ENCODE data around the gene ZNF195.

ZNF195 gene

GRCh38 chr11:3367221-3367620 is 11.7 kb downstream of the ZNF195 start:
- Histone ChIP-seq H3K4me3 (ENCODE audit: low read depth, low read length) (no peak overlapping the region), H3K27ac (no peak overlapping the region), H3K36me3 (replicated peaks) (peaks cover 79% of the 10 kb centered on the region), H3K27me3 (replicated peaks) (no peaks in the 10 kb centered on the region)
- no peak for TF ChIP-seq CTCF (IDR thresholded peaks at IDR 0.05; ENCODE audit: low read depth, low read length, missing control alignments)
- in situ Hi-C loops (cut with HindIII; ENCODE audit: low pct_ligation_motif_present, low sequenced_read_pairs) = no loop called here
- DNase-seq = no peak

GRCh38 chr11:3359092-3359824 is 19.7 kb downstream of the ZNF195 start:
- Histone ChIP-seq H3K36me3 (replicated peaks) (peaks cover 52% of the 10 kb centered on the region), H3K27me3 (replicated peaks) (no peaks in the 10 kb centered on the region), H3K27ac (no peak overlapping the region), H3K4me3 (ENCODE audit: low read depth, low read length) (no peak overlapping the region)
- no peak for TF ChIP-seq CTCF (IDR thresholded peaks at IDR 0.05; ENCODE audit: low read depth, low read length, missing control alignments)
- DNase-seq = no peak
- in situ Hi-C loops (cut with HindIII; ENCODE audit: low pct_ligation_motif_present, low sequenced_read_pairs) = no loop called here

GRCh38 chr11:3357994-3358676 is 20.8 kb downstream of the ZNF195 start:
- no peak overlapping the region for H3K27ac ChIP-seq
- no peak for DNase-seq
- TF ChIP-seq CTCF (IDR thresholded peaks at IDR 0.05; ENCODE audit: low read depth, low read length, missing control alignments) = no peak
- H3K4me3 ChIP-seq (ENCODE audit: low read depth, low read length) = no peak overlapping the region
- in situ Hi-C loops (cut with HindIII; ENCODE audit: low pct_ligation_motif_present, low sequenced_read_pairs) = no loop called here
- H3K27me3 ChIP-seq (replicated peaks) = no peaks in the 10 kb centered on the region
- peaks cover 41% of the 10 kb centered on the region for H3K36me3 ChIP-seq (replicated peaks)

GRCh38 chr11:3357302-3357701 is 21.6 kb downstream of the ZNF195 start:
- DNase-seq = no peak
- H3K36me3 ChIP-seq (replicated peaks) = peaks cover 35% of the 10 kb centered on the region
- H3K27ac ChIP-seq = no peak overlapping the region
- H3K4me3 ChIP-seq (ENCODE audit: low read depth, low read length) = no peak overlapping the region
- no peaks in the 10 kb centered on the region for H3K27me3 ChIP-seq (replicated peaks)
- in situ Hi-C loops (cut with HindIII; ENCODE audit: low pct_ligation_motif_present, low sequenced_read_pairs) = no loop called here
- no peak for TF ChIP-seq CTCF (IDR thresholded peaks at IDR 0.05; ENCODE audit: low read depth, low read length, missing control alignments)

GRCh38 chr11:3356858-3357257 is 22.1 kb downstream of the ZNF195 start:
- DNase-seq = no peak
- in situ Hi-C loops (cut with HindIII; ENCODE audit: low pct_ligation_motif_present, low sequenced_read_pairs) = no loop called here
- peaks cover 32% of the 10 kb centered on the region for H3K36me3 ChIP-seq (replicated peaks)
- no peaks in the 10 kb centered on the region for H3K27me3 ChIP-seq (replicated peaks)
- TF ChIP-seq CTCF (IDR thresholded peaks at IDR 0.05; ENCODE audit: low read depth, low read length, missing control alignments) = no peak
- no peak overlapping the region for H3K4me3 ChIP-seq (ENCODE audit: low read depth, low read length)
- no peak overlapping the region for H3K27ac ChIP-seq

Measured in brain microvascular endothelial cell (primary cell).